Stimulated activated CD8-positive, alpha-beta memory T cell treated with anti-CD3 and anti-CD28 coated beads, Interleukin-4, amount 100 ng/mL, for 1 hour (primary cell): ENCODE results near the gene TERC.
"Not testable (repeated sequence)": the region's sequence is repeated elsewhere in the genome, so short reads cannot be mapped to it uniquely, and the experiment has no call there.

Source experiments
- DNase-seq, 2 donors: peaks; one replicate each; pipeline ENCODE4 v3.0.0-alpha.2; 2020; ENCODE audit warnings: low read depth in 2 of 2, low spot score in 1 of 2

The TERC gene

DNA sequence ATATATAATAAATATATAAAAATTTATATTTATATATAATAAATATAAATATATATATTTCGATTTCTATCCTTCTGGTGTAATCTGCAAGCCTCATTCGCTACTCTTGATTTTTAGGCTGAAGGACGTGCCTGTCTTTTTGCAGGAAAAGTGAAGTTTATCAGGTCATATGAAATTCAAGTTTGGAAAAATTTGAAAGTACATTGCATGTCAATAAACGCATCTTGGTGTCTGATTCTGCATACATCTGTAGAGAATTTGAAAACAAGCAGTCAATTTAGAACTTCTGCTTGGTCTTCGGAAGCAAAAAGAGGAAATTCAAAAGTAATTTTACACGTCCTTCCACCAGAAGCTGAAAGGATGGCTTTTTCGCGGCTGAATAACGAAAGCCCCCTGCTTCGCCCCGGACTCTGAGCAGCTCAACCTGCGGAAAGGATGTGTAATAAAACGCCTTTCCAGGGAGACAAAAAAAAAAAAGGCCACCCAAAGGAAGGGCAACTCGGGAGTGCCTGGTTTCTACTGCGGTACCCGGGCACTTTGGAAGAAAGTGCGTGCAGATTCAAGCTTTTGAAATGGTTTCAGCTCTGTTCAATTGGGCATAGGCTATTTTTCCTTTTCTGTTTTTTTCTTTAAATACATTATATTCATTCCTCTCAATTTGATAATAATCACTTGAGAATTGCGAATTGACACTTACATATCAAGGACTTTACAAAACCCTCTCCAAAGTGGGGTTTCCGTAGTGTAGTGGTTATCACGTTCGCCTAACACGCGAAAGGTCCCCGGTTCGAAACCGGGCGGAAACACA, 6.8 kb upstream of the TERC start:
- DNase-seq = no peak

DNA sequence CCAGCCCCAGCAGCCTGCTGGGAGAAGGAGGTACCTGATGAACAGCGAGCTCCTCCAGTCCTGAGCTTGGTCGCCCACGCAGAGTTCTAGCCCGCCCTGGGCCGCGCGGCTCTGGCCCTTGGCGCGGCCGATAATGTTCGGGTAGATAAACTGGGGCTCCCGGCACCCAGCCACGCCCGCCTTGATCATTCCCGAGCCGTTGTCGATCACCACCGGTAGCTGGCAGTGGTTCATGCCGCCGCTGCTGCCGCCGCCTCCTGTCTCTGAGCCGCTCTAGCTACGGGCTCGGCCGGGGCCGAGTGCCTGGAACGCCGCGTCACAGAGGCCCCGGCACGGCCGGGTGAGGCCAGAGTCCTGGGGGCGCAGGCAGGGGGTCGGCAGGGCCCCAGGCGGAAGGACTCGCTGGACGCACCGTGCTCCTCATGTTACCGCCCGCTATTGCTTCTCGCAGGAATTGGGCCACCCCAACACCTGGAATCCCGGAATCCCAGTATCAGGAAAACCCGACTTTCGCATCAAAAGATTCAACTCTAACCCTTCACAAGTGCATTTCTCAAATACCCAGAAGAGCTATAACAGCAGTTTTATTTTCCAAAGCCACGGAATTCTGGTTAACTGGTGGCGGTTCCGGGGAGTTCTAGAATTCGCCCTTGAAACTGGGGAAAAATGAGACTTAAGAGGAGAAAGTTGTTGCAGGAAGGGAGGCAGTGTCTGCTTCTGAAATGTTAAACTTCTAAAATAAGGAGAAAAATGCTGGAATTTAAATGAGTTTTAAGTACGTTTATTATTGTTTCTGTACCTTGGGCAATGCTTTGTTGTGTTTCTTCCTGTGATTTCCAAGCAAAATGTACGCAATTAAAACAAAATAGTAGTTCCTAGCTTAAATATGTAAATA, 4.7 kb upstream of the TERC start, which contains the start of gene ACTRT3:
Gene ACTRT3, minus strand, starts transcription at position 275 of the 895 bp plus-strand sequence. Its CDS starts 41 bp downstream, at position 234.
- DNase-seq = peak in 1 of 2 donors; percentile 36

DNA sequence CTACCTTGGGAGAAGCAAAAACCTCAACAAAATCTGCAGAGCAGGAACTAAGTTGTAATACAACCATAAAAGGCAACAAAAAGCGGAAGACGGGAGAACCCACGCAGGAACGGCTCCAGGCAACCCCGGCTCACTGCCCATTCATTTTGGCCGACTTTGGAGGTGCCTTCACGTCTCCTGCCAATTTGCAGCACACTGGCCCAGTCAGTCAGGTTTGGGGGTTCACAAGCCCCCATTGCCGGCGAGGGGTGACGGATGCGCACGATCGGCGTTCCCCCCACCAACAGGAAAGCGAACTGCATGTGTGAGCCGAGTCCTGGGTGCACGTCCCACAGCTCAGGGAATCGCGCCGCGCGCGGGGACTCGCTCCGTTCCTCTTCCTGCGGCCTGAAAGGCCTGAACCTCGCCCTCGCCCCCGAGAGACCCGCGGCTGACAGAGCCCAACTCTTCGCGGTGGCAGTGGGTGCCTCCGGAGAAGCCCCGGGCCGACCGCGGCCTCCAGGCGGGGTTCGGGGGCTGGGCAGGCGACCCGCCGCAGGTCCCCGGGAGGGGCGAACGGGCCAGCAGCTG, 463 bp downstream of the TERC start:
- peak; percentile 29 to 34 for DNase-seq

DNA sequence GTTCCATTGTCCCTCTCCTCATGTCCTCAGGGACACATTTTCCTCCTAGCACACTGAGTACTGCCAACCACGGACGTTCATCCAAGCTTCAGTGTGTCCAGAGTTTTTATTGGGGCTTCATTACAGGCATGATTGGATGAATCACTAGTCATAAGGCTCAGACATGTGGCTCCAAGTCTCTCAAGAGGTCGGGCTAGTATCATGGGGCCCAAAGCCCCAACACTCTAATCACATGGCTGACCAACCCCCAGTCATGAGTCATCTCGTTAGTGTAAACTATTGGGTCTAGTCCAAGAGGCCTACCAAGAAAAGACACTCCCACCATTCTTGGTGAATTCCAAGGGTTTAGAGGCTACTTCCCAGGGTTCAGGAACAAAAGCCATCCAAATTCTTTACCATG, 4.4 kb downstream of the TERC start:
- no peak for DNase-seq

DNA sequence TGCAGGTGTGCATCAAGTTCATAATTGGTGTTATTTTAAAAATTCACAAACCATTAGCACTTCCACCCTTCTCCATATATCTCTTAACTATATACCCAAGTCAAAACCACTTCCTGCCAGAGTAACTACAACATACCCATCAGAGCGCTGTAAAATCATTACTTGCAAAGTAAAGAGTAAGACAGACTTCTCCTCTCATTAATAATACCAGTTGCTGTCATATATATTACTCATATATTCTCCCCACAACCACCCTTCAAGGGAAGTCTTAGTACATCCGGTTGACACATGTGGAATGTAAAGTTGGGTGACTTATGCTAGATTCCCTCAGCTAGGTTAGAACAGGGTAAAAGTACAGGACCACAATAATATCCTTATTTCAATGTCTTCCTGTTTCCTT, 5.6 kb downstream of the TERC start:
- no peak for DNase-seq

DNA sequence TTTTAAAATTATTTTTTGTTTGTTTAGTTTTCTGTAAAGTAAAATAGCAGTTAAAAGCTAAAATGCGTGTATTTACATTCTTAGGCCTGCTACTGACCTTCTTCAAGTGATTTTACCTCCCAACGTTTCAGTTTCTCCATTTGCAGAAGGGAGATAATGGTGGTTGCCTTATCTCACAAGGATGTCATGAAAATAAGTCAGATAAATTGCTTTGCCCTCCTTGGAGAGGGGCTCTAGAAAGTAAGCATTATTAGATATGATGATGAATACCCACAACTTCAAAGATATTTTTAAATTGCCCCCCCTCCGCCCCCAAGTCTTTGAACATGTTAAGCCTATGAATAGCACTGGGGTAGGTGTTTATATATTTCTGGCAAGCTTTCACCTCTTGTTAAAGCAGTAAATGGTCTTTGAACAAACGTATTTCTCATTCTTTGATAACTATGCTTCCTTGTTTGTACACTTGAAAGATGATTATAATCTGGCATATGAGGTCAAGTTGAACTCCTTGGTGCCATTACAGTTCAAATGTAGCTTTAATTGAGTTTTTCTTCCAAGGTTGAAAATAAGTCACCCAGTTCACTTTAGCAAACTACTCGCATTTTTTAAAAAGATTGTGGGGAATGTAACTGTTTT, 6.4 kb downstream of the TERC start:
- no peak for DNase-seq

DNA sequence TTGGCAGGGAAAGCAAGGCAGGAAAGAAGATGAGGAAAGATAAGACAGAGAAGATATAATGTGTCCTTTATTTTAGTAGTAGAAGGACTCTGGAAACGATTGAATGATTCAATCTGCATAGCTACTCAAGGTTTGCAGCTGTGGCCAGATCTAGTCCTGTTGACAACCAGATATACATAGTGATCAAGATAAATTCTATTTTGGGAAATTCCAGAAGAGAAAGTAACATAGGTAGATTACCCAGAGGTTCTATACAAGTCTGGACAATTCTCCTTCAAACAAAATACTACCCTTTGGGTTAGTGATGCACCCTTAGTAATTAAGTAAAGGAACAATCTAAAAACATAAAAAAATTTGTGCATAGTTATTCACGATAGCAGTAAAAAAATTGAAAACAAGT, 9.4 kb downstream of the TERC start:
- no peak for DNase-seq

DNA sequence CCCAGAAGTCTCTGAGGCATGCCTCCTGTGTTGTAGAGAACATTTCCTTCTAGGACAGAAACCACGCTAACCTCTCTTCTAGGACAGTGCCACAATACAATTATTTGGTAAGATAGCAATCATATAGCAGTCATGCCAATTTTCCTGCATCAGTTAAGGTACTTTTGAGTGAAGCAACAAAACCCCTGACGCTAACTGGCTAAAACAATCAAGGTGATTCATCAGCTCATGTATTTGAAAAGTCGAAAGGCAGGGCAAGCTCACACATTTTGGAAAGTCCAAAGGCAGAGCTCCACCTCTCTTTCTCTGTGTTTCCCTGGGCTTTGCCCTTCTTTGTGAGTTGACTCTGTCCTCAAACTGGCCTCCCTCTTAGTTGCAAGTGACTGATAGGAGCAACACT, 10.1 kb downstream of the TERC start:
- no peak for DNase-seq

DNA sequence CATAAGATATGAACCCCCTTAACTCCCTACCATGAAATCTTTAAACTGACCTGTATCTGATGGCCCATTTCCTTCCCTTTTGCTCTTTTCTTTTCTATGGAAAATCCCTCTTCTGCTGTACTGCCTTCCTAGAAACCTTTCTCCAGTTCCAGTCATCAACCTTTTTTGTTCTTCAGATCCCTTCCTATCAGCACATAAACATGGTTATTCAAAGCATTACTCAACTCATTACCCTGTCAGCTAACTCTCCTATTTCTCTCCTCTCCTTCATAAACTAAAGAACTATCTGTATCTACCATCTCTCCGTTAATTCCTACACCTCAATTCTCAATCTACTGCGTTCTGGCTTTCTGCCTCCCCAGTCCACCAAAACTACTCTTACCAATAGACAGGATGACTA, 13.0 kb downstream of the TERC start:
- DNase-seq = no peak

DNA sequence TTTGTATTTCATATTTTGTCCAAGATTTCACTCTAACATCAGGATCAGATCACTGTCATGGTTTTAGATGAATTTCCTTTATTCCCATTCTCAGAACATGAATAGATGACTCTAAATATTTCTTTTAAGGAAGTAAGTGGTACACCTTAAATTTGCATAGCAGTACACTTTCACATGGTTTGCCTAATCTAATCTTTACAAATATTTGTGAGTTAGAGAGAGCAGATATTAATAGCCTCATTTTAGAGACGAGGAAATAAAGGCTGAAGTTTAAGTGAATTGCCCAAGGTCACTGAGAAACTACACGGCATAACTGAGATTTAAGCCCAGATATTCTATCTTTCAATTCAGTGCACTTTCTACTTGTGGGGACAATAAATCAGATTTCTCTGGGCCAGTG, 14.2 kb downstream of the TERC start:
- no peak for DNase-seq

DNA sequence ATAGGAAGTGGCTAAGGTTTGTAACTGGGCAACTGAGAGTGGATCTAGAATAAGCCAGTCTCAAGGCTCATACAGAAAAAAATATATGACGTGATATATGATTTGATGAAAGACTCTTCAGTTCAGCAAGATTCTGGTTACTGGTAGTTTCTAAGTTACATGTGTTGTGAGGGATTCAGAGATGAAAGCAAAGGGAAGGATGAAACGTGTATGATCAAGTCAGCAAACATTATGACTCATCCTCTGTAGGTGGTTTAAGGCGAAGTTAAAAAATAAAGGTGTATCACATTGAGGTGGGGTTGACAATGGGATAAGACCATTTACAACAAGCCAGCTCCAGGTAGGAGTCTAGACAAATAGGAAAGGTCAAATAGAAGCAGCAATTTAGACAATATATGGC, 16.2 kb downstream of the TERC start:
- no peak for DNase-seq

DNA sequence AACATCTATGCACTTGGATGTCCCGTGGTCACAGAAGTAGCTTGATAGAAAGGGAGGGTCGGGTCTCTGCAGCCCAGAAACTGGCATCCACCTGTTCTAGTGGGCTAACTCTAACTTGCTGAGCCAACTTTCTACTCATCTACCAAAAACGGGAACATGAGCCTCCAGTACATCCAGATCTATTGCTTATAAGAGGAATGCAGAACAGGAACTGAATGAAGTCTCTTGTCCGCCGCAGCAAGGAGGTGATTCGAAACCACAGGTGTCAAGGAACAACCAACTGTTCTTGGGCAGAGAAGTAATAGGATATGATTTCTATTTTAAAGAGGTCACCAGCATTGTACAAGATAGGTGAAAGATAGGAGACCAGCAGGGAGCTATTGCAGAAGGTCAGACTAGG, 17.9 kb downstream of the TERC start:
- no peak for DNase-seq

DNA sequence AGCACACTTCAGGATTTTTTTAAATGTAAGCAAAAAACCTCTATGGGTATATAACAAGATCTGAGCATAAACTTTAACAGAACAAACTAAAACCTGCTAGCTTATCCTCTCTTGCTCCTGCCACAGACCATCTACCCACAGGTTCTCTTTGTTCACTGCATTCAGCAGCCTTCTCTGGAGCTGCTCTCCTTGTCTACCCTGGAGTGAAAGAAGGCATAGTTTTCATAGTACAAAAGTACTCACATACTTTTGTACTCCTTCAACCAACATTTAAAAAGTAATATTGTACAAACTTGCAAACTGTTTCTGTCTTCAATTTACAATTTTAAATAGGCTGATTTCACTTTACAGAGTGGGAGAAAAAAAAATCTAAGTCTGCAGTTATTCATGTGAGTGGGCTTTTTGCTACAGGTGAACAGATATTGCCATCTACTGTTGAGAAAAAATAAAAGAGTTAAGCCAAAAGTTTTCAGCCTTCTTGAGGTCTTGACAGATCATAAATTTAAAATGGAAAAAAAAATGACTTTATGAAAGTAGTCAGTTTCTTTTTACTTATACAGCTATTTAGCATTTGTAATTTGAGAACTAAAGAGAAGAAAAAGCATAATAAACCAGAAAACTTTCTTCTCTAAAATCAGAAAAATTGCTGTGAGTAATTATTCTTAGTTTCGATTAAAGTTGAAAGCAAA, 20.4 kb downstream of the TERC start:
- DNase-seq = no peak

DNA sequence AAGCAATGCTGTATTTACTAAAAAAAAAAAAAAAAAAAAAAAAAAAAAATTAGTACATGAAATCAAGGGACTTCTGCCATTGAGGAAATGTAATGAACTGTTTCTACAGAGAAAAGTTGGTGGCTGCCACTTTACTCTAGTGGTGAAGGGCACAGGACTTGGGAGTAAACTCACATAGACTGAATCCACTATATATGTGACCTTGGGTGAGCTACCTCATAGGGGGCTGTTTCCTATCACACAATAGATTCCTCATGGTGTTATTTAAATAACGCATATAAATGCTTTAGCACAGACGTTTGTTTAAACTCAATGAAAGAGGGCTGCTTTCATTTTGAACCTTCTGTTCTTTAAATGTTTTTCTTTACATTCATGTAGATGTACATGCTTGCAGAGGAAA, 25.8 kb downstream of the TERC start:
- no peak for DNase-seq

DNA sequence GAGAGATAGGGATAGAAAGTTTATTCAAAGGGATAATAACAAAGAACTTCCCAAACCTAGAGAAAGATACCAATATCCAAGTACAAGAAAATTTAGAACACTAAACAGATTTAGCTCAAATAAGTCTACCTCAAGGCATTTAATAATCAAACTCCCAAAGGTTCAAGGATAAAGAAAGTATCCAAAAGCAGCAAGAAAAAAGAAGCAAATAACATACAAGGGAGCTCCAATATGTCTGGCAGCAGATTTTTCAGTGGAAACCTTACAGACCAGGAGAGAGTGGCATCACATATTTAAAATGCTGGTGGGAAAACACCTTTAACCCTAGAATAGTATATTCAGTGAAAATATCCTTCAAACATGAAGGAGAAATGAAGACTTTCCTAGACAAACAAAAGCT, 33.0 kb downstream of the TERC start:
- DNase-seq = not testable (repeated sequence)

DNA sequence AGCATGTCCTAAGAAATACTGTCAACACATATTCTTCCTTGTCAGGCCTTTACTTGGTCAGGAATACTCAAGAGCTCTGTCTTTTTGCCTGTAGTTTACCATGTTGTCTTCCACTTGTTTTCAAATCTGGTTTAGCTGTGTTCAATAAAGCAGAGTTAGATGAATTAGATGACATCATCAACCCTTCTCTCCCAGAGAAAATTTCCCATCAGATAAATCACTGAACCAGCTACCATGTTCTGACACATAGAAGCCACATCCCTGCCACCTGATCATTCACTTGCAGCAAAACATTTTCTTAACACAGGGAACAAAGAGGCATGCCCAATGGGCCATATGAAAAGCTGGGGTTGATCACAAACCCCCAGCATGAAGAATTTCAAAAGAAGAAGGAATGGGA, 42.1 kb downstream of the TERC start:
- no peak for DNase-seq

DNA sequence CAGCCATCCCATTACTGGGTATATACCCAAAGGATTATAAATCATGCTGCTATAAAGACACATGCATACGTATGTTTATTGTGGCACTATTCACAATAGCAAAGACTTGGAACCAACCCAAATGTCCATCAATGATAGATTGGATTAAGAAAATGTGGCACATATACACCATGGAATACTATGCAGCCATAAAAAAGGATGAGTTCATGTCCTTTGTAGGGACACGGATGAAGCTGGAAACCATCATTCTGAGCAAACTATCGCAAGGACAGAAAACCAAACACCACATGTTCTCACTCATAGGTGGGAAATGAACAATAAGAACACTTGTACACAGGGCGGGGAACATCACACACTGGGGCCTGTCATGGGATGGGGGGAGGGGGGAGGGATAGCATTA, 46.4 kb downstream of the TERC start:
- not testable (repeated sequence) for DNase-seq
